ENCODE results near the gene HDGFL1.

The HDGFL1 gene

GRCh38 chr6:22569281-22570184 is at the start of gene HDGFL1:
Gene HDGFL1, plus strand, starts transcription at chr6:22569566. Its CDS starts 10 bp downstream, at chr6:22569576.
- DNase-seq (ENCODE audit: low spot score) = no peak
- ChIA-PET POLR2A (ENCODE audit: low non-redundant PET) (no interaction called here), CTCF (no interaction called here)
- no peak for TF ChIP-seq CTCF (conservative IDR thresholded peaks at IDR 0.05; ENCODE audit: low read depth)
- H3K27ac ChIP-seq = no peak within 1 kb of the TSS

- no peak overlapping the region for H3K27ac ChIP-seq
- no peak for DNase-seq (ENCODE audit: low spot score)
- POLR2A ChIA-PET (ENCODE audit: low non-redundant PET) = no interaction called here
- CTCF ChIA-PET = no interaction called here
- TF ChIP-seq CTCF (conservative IDR thresholded peaks at IDR 0.05; ENCODE audit: low read depth) = no peak
Observed at GRCh38 chr6:22521035-22521434, 48.3 kb upstream of the HDGFL1 start.

GRCh38 chr6:22526736-22527135 is 42.6 kb upstream of the HDGFL1 start:
- CTCF ChIA-PET = interaction anchor here (0.7 to 1.0 kb wide), 3 partner anchors 9 to 31 kb away, joined by 3 to 5 read pairs (median 3); no protein-coding TSS in a partner anchor
- no peak overlapping the region for H3K27ac ChIP-seq

GRCh38 chr6:22529866-22530265 is 39.5 kb upstream of the HDGFL1 start:
- no peak for DNase-seq (ENCODE audit: low spot score)
- no peak for TF ChIP-seq CTCF (conservative IDR thresholded peaks at IDR 0.05; ENCODE audit: low read depth)
- CTCF ChIA-PET = no interaction called here
- no peak overlapping the region for H3K27ac ChIP-seq
- POLR2A ChIA-PET (ENCODE audit: low non-redundant PET) = no interaction called here

More at GRCh38 chr6:22526736-22527135, 42.6 kb upstream of the HDGFL1 start:
- DNase-seq (ENCODE audit: low spot score) = no peak
- no peak for TF ChIP-seq CTCF (conservative IDR thresholded peaks at IDR 0.05; ENCODE audit: low read depth)
- POLR2A ChIA-PET (ENCODE audit: low non-redundant PET) = no interaction called here

GRCh38 chr6:22530506-22530905 is 38.9 kb upstream of the HDGFL1 start:
- no peak overlapping the region for H3K27ac ChIP-seq
- TF ChIP-seq CTCF (conservative IDR thresholded peaks at IDR 0.05; ENCODE audit: low read depth) = no peak
- ChIA-PET CTCF (no interaction called here), POLR2A (ENCODE audit: low non-redundant PET) (no interaction called here)
- DNase-seq (ENCODE audit: low spot score) = no peak

- H3K27ac ChIP-seq = no peak overlapping the region
- DNase-seq (ENCODE audit: low spot score) = no peak
- TF ChIP-seq CTCF (conservative IDR thresholded peaks at IDR 0.05; ENCODE audit: low read depth) = no peak
- ChIA-PET POLR2A (ENCODE audit: low non-redundant PET) (no interaction called here), CTCF (interaction anchor here (0.9 kb wide), 1 partner anchor 9 kb away, joined by 5 read pairs; no protein-coding TSS in a partner anchor)
Observed at GRCh38 chr6:22536122-22536521, 33.2 kb upstream of the HDGFL1 start.
